Stimulated activated CD4-positive, alpha-beta T cell treated with anti-CD3 and anti-CD28 coated beads, Interleukin-4, amount 100 ng/mL, for 4 hours (primary cell): ENCODE data around the gene LRRC58.

ENCODE experiments used
- DNase-seq, 2 experiments: peaks; one replicate each; pipeline ENCODE4 v3.0.0-alpha.2; 2020

The LRRC58 gene

DNA sequence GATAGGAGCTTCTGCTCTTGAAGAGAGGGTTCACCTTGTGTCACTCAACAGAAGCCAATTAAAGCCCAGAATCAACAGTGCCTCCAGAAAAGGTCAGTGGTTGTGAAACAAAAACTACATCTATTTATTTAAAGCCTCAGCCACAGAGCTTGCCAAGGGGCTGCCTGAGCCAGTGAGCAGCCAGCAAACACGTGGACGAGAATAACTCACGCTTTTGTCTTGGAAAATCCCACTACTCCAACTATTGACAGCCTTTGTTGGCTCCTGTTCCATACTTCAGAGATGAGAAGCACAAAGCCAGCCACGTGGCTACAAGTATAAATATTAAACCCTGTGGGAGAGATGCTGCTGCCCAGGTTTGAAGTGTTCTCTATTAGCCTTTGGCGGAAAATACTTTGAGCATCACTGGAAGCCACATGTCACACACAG, 74.4 kb downstream of the LRRC58 start:
- no peak for DNase-seq
